Mesothelial cell of epicardium (in vitro differentiated cells): ENCODE data around the gene B4GALT2. TPM values are rescaled to one million over a fixed set of nuclear protein-coding genes. Genes with fewer than 3 reads are reported as not detected.

Experiments
- DNase-seq, 2 experiments: peaks; one replicate each; pipeline ENCODE4 v3.0.0; 2021; ENCODE audit warnings: low spot score in 2 of 2; ENCODE audit not compliant: unreplicated experiment in 2 of 2
- H3K27ac Mint-ChIP-seq: 2 replicates; pipeline ENCODE4 v1.8.0; 2021; ENCODE audit warnings: mixed read lengths
- H3K27me3 Mint-ChIP-seq: 2 replicates; pipeline ENCODE4 v1.8.0; 2021; ENCODE audit warnings: low read depth, mixed read lengths
- H3K36me3 Mint-ChIP-seq: 2 replicates; pipeline ENCODE4 v1.8.0; 2021; ENCODE audit warnings: mixed read lengths
- H3K4me1 Mint-ChIP-seq: 2 replicates; pipeline ENCODE4 v1.8.0; 2021; ENCODE audit warnings: mixed read lengths
- H3K4me3 Mint-ChIP-seq: 2 replicates; pipeline ENCODE4 v1.8.0; 2021; ENCODE audit warnings: mild to moderate bottlenecking, moderate library complexity, mixed read lengths
- H3K9me3 Mint-ChIP-seq: 2 replicates; pipeline ENCODE4 v1.8.0; 2021; ENCODE audit warnings: mixed read lengths
- total RNA-seq: library from RNA; stranded (reverse); gene quantifications from 3 replicates; pipeline ENCODE4 v1.2.1, GENCODE V29; 2021
- TF ChIP-seq, protein P1 (sequence below): fragments of 200-600 bp; sonication (generic); IDR thresholded peaks from one replicate; pipeline ENCODE4 v1.5.0; 2021; ENCODE audit warnings: antibody characterized with exemption; ENCODE audit not compliant: unreplicated experiment

Gene B4GALT2
- total RNA-seq, 1 donor from 2014 or later = 55.8 TPM

DNA sequence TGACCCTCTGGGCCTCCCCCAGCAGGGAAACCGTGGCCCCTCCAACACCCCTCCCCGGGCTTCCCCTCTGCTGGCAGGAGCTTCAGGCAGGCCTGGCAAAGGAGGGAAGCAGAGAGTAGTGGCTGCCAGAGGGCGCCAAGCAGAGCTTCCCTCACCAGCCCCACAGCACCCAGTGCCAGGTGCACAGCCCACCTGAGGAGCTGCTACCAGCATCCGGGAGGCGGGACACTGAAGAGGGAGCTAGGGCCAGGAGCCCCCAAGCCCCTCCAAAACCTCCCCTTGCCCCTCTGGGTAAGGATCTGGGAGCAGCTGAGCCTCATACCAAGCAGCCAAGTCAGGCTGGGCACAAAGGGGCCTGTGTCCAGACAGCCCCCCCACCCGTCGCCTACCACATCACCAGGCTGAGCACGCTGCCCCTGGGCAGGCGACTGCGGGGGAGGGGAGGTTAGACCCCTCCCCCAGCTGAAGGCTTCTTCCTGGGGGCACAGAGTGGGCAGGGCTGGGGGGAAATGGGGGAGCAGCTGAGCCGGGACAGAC is 32.0 kb downstream of the B4GALT2 start:
- H3K36me3 Mint-ChIP-seq = peaks cover 9% of the 10 kb centered on the region
- H3K9me3 Mint-ChIP-seq = no peaks in the 10 kb centered on the region
- no peak overlapping the region for H3K4me3 Mint-ChIP-seq
- DNase-seq = no peak
- TF ChIP-seq, protein P1, sequence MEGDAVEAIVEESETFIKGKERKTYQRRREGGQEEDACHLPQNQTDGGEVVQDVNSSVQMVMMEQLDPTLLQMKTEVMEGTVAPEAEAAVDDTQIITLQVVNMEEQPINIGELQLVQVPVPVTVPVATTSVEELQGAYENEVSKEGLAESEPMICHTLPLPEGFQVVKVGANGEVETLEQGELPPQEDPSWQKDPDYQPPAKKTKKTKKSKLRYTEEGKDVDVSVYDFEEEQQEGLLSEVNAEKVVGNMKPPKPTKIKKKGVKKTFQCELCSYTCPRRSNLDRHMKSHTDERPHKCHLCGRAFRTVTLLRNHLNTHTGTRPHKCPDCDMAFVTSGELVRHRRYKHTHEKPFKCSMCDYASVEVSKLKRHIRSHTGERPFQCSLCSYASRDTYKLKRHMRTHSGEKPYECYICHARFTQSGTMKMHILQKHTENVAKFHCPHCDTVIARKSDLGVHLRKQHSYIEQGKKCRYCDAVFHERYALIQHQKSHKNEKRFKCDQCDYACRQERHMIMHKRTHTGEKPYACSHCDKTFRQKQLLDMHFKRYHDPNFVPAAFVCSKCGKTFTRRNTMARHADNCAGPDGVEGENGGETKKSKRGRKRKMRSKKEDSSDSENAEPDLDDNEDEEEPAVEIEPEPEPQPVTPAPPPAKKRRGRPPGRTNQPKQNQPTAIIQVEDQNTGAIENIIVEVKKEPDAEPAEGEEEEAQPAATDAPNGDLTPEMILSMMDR = no peak
- H3K27me3 Mint-ChIP-seq = no peaks in the 10 kb centered on the region
- H3K4me1 Mint-ChIP-seq = peaks cover 7% of the 10 kb centered on the region
- H3K27ac Mint-ChIP-seq = no peak overlapping the region

DNA sequence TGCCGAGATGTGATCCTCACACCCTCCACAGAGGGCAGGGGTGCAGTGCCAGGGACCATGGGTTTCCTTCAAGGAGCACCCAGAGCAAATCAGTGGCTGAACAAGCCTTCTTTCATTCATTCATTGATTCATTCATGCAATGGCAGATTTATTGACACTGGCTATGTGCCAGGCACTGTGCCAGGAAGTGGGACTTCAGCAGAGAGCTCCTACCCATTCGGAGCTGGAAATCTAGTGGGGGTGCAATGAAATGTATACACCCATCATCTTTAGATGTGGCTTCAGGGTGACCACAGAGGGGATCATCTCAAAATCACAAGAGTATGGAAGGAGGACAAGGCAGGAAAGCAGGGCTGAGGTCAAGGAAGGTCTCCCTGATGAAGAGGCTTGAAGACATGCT is 33.4 kb downstream of the B4GALT2 start:
- DNase-seq = no peak
- no peaks in the 10 kb centered on the region for H3K9me3 Mint-ChIP-seq
- TF ChIP-seq, protein P1 = no peak
- no peak overlapping the region for H3K4me3 Mint-ChIP-seq
- no peak overlapping the region for H3K27ac Mint-ChIP-seq
- peaks cover 7% of the 10 kb centered on the region for H3K4me1 Mint-ChIP-seq
- H3K36me3 Mint-ChIP-seq = peaks cover 9% of the 10 kb centered on the region
- H3K27me3 Mint-ChIP-seq = no peaks in the 10 kb centered on the region

DNA sequence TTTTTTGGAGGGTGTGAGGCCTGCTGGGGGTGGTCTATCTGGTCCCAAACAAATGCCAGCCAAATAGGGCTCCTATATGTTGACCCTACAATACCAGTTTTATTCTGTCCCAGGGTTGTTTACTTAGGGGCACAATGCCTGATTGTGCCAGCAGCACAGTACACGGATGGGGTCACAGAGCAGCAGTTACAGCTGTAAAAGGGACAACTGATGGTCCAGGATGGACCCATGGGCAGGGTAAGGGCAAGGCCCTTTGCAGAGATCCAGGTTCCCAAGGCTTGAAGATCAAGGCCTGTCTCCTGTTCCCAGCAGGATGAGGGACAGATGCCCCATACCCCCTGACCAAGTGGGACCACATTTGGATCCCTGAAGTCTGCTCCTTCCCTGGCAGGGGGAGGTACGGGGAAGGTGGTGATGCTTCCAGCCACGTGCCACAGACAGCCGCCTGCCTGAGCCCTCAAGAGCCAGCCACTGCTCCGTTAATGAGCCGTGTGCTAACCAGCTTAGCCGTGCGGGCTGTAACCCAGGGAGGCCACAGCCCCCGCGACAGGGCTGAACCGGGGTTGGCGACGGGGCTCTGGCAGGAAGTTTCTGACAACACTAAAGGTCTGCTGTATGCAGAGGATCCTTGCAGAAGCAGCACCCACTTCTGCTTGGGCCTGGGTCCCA is 34.1 kb downstream of the B4GALT2 start:
- H3K4me3 Mint-ChIP-seq = no peak overlapping the region
- no peaks in the 10 kb centered on the region for H3K9me3 Mint-ChIP-seq
- H3K27ac Mint-ChIP-seq = no peak overlapping the region
- H3K4me1 Mint-ChIP-seq = peaks cover 7% of the 10 kb centered on the region
- H3K27me3 Mint-ChIP-seq = no peaks in the 10 kb centered on the region
- DNase-seq = no peak
- H3K36me3 Mint-ChIP-seq = peaks cover 8% of the 10 kb centered on the region
- TF ChIP-seq, protein P1 = no peak

DNA sequence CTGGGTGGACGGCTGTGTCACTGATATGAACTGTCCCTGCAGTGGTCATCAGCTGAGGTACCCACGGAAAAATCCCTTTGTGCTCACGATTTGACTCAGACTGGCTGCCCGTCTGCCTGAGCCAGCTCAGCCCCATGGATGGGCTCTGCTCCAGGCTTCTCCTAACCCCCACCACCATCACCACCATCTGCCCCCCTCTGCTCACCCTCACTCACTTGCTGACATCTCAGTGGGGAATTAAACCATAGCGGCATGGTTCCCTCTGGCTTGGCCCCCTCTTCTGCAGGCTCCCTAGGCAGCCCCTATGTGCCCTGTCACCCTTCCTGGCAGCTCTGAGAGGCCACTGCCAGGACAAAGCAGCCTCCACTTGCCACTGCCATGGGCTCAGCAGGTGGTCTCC is 34.9 kb downstream of the B4GALT2 start:
- Mint-ChIP-seq H3K27ac (no peak overlapping the region), H3K36me3 (peaks cover 4% of the 10 kb centered on the region), H3K4me1 (peaks cover 7% of the 10 kb centered on the region), H3K27me3 (no peaks in the 10 kb centered on the region), H3K9me3 (no peaks in the 10 kb centered on the region), H3K4me3 (no peak overlapping the region)
- DNase-seq = no peak
- TF ChIP-seq, protein P1 = no peak

DNA sequence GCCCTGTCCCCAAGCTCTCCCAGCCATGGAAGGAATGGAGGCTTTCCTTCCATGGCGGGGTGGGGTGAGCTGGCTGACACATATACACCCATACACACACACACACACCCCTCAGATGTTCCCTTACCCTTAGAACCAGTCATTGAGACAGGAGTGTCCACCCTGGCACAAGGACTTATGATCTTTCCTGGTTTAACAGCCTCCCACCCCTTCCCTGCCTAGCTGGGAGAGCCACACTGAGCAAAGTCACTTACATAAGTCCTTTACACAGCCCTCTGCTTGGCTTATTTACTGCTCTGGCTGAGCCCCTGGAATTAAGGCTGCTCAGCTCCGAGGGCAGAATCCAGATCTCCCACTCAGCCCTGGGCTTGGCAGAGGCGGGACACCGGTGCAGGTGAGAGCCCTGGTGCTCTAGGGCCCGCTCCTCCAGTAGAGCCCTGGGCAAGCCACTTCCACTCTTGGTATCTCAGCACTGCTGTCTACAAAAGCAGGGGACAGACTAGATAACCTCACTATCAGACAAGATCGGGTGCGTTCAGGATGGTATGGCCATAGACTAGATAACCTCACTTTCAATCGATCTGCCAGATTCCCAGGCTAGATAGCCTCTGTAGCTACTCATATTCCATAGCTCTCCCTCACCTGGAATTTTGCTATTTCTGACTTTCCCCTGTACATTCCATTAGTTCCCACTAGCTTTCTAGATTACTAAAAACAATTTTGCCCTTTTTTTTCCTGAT is 35.5 kb downstream of the B4GALT2 start:
- DNase-seq = no peak
- Mint-ChIP-seq H3K27me3 (no peaks in the 10 kb centered on the region), H3K4me3 (no peak overlapping the region), H3K27ac (no peak overlapping the region), H3K4me1 (peaks cover 7% of the 10 kb centered on the region), H3K36me3 (peaks cover 4% of the 10 kb centered on the region), H3K9me3 (no peaks in the 10 kb centered on the region)
- TF ChIP-seq, protein P1 = no peak
